HL-60 (cell line): ENCODE measurements around the gene NR1H4.

ENCODE experiments used
- DNase-seq, 2 experiments: peaks; one replicate each; pipeline ENCODE4 v3.0.0-alpha.2; 2010 to 2020; ENCODE audit warnings: low read depth in 1 of 2, low spot score in 1 of 2
- H3K27ac ChIP-seq: fragments of 250-450 bp; sonication (Bioruptor Pico); replicated peaks from 2 replicates; pipeline ENCODE4 v1.5.1; 2020; ENCODE audit warnings: mild to moderate bottlenecking, moderate library complexity
- H3K27me3 ChIP-seq: fragments of 250-450 bp; sonication (Bioruptor Pico); 2 replicates; pipeline ENCODE4 v1.5.1; 2021; ENCODE audit warnings: mild to moderate bottlenecking, moderate library complexity; ENCODE audit not compliant: insufficient read depth, poor library complexity, severe bottlenecking
- H3K4me3 ChIP-seq: replicated peaks from 2 replicates; pipeline ENCODE4 v1.5.1; 2011; ENCODE audit warnings: mild to moderate bottlenecking, control low read depth, low read length; ENCODE audit not compliant: insufficient read depth
- GABPA ChIP-seq: IDR thresholded peaks from 2 replicates; pipeline ENCODE4 v1.6.1; 2012; ENCODE audit warnings: low read depth
- POLR2AphosphoS5 ChIP-seq: IDR thresholded peaks from 2 replicates; pipeline ENCODE4 v1.6.1; 2012; ENCODE audit warnings: low read depth
- SPI1 ChIP-seq: IDR thresholded peaks from 2 replicates; pipeline ENCODE4 v1.6.1; 2012; ENCODE audit warnings: low read depth, mild to moderate bottlenecking, borderline replicate concordance
- TF ChIP-seq, protein P1 (sequence below): IDR thresholded peaks from 2 replicates; pipeline ENCODE4 v1.6.1; 2012; ENCODE audit warnings: low read depth; ENCODE audit not compliant: insufficient replicate concordance
- TF ChIP-seq, protein P2 (sequence below): IDR thresholded peaks from one replicate; pipeline ENCODE4 v1.5.1; 2011; ENCODE audit warnings: low read length, control low read depth, inconsistent platforms; ENCODE audit not compliant: insufficient read depth

Gene NR1H4

DNA sequence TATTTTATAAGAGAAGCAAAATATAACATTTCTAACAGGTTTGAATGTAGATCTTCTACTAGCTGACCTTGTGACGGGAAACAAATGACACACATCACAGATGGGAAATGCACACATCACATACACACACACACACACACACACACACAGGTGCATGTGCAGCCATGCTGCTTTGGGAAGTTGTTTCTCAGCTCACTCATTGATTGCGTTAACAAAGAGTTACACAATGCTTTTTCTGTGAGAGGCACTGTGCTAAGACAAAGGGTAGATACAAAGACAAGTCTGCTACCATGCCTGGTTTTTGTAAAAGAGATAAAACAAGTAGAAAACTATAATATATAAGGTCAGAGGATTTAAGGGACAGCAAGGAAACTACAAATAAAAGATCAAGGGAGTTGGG, 1.3 kb upstream of the NR1H4 start:
- Histone ChIP-seq H3K27ac (no peak overlapping the region), H3K27me3 (no peaks in the 10 kb centered on the region), H3K4me3 (no peak overlapping the region)
- peak; percentile 8 to 24 for DNase-seq
- TF ChIP-seq SPI1 (no peak), POLR2AphosphoS5 (no peak), GABPA (no peak)
- TF ChIP-seq, protein P1, sequence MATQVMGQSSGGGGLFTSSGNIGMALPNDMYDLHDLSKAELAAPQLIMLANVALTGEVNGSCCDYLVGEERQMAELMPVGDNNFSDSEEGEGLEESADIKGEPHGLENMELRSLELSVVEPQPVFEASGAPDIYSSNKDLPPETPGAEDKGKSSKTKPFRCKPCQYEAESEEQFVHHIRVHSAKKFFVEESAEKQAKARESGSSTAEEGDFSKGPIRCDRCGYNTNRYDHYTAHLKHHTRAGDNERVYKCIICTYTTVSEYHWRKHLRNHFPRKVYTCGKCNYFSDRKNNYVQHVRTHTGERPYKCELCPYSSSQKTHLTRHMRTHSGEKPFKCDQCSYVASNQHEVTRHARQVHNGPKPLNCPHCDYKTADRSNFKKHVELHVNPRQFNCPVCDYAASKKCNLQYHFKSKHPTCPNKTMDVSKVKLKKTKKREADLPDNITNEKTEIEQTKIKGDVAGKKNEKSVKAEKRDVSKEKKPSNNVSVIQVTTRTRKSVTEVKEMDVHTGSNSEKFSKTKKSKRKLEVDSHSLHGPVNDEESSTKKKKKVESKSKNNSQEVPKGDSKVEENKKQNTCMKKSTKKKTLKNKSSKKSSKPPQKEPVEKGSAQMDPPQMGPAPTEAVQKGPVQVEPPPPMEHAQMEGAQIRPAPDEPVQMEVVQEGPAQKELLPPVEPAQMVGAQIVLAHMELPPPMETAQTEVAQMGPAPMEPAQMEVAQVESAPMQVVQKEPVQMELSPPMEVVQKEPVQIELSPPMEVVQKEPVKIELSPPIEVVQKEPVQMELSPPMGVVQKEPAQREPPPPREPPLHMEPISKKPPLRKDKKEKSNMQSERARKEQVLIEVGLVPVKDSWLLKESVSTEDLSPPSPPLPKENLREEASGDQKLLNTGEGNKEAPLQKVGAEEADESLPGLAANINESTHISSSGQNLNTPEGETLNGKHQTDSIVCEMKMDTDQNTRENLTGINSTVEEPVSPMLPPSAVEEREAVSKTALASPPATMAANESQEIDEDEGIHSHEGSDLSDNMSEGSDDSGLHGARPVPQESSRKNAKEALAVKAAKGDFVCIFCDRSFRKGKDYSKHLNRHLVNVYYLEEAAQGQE, result no peak
- TF ChIP-seq, protein P2, sequence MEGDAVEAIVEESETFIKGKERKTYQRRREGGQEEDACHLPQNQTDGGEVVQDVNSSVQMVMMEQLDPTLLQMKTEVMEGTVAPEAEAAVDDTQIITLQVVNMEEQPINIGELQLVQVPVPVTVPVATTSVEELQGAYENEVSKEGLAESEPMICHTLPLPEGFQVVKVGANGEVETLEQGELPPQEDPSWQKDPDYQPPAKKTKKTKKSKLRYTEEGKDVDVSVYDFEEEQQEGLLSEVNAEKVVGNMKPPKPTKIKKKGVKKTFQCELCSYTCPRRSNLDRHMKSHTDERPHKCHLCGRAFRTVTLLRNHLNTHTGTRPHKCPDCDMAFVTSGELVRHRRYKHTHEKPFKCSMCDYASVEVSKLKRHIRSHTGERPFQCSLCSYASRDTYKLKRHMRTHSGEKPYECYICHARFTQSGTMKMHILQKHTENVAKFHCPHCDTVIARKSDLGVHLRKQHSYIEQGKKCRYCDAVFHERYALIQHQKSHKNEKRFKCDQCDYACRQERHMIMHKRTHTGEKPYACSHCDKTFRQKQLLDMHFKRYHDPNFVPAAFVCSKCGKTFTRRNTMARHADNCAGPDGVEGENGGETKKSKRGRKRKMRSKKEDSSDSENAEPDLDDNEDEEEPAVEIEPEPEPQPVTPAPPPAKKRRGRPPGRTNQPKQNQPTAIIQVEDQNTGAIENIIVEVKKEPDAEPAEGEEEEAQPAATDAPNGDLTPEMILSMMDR, result no peak

- DNase-seq, result no peak
- no peaks in the 10 kb centered on the region for H3K27me3 ChIP-seq
- TF ChIP-seq POLR2AphosphoS5 (no peak), GABPA (no peak), SPI1 (no peak)
- TF ChIP-seq, protein P2, result no peak
- TF ChIP-seq, protein P1, result no peak
- H3K27ac ChIP-seq, result no peak overlapping the region
- no peak overlapping the region for H3K4me3 ChIP-seq
Observed at GRCh38 chr12:100473050-100473715, 483 bp upstream of the NR1H4 start.

GRCh38 chr12:100474617-100475016, 951 bp downstream of the NR1H4 start:
- Histone ChIP-seq H3K4me3 (no peak overlapping the region), H3K27ac (no peak overlapping the region), H3K27me3 (no peaks in the 10 kb centered on the region)
- TF ChIP-seq, protein P2, result no peak
- TF ChIP-seq GABPA (no peak), POLR2AphosphoS5 (no peak), SPI1 (no peak)
- TF ChIP-seq, protein P1, result no peak
- DNase-seq, result no peak
